K562 (cell line): ENCODE data around the gene MYBPC3. TPM values are rescaled to one million over a fixed set of nuclear protein-coding genes. Genes with fewer than 3 reads are reported as not detected.
A peak's percentile ranks its signal among the peaks of the same experiment; 100 is the strongest.

Experiments
- ATAC-seq: fragments of 200-7000 bp; cut with Tn5 transposase; 3 replicates; pipeline ENCODE4 v1.9.1; 2020; ENCODE audit warnings: moderate library complexity
- BruUV-seq: library from RNA; stranded (reverse); fragments of 400-500 nt; replicated peaks from 2 replicates; lab custom pipeline; 2021; lab: Mats Ljungman, UMichigan
- CTCF ChIA-PET: fragments of 300-600 bp; formaldehyde crosslinking; extraction: SDS; loops from one replicate; lab custom pipeline; 2021; ENCODE audit warnings: low intra/inter-chr PET ratio; lab: Yijun Ruan, JAX
- POLR2A ChIA-PET: fragments of 300-600, 350-650 bp; sonication (Branson Sonifier 250); formaldehyde crosslinking; extraction: SDS; loops from one replicate; lab custom pipeline; 2021; ENCODE audit warnings: antibody characterized with exemption, inconsistent platforms; lab: Yijun Ruan, JAX
- DNase-seq, 4 experiments: peaks; one replicate each; pipeline versions ENCODE4 v3.0.0 to v3.0.0-alpha.2; 2011 to 2018; ENCODE audit warnings: low spot score in 3 of 4, mixed read lengths in 3 of 4; ENCODE audit errors: extremely low read depth in 1 of 4
- FAIRE-seq: peaks from 2 replicates; lab custom pipeline; 2011; peaks lifted over from hg19 to GRCh38; lab: Jason Lieb, UNC
- H2AFZ ChIP-seq: 2 replicates; pipeline ENCODE4 v1.6.0; 2011; ENCODE audit warnings: low read depth, low read length, control low read depth, inconsistent platforms
- H3K27ac ChIP-seq: fragments of 200-600 bp; 3 replicates; pipeline ENCODE4 v1.8.0; 2011; ENCODE audit warnings: low read depth, mild to moderate bottlenecking, control low read depth, inconsistent platforms, low read length, moderate library complexity, mixed read lengths; ENCODE audit errors: extremely low read depth
- H3K27me3 ChIP-seq, 2 experiments: fragments of 300-600 bp in 1 of 2; 2 replicates in 1 of 2; 3 replicates in 1 of 2; pipeline versions ENCODE4 v1.6.0 to v1.8.0; 2011; ENCODE audit warnings: inconsistent platforms in 2 of 2, low read length in 2 of 2, mild to moderate bottlenecking in 1 of 2, mixed read lengths in 1 of 2, moderate library complexity in 1 of 2; ENCODE audit not compliant: control insufficient read depth in 2 of 2, insufficient read depth in 2 of 2
- H3K36me3 ChIP-seq: fragments of 300-600 bp; 3 replicates; pipeline ENCODE4 v1.8.0; 2011; ENCODE audit warnings: mild to moderate bottlenecking, low read length, inconsistent platforms; ENCODE audit not compliant: control insufficient read depth, insufficient read depth
- H3K4me1 ChIP-seq, 2 experiments: fragments of 200-600 bp in 1 of 2; replicated peaks in 1 of 2; 2 replicates in 1 of 2; 3 replicates in 1 of 2; pipeline versions ENCODE4 v1.5.1 to v1.8.0; 2011; ENCODE audit warnings: inconsistent platforms in 2 of 2, low read length in 2 of 2, mild to moderate bottlenecking in 1 of 2, mixed read lengths in 1 of 2, moderate library complexity in 1 of 2; ENCODE audit not compliant: control insufficient read depth in 2 of 2, insufficient read depth in 2 of 2
- H3K4me2 ChIP-seq: 2 replicates; pipeline ENCODE4 v1.6.1; 2011; ENCODE audit warnings: low read length, control low read depth, inconsistent platforms, mixed read lengths; ENCODE audit not compliant: insufficient read depth
- H3K4me3 ChIP-seq: fragments of 200-600 bp; sonication (generic), shearing (Covaris generic); 2 replicates; pipeline ENCODE4 v1.5.1; 2016; ENCODE audit warnings: control low read depth, inconsistent platforms
- H3K79me2 ChIP-seq: fragments of 200-600 bp; 3 replicates; pipeline ENCODE4 v1.8.0; 2011; ENCODE audit warnings: low read length, inconsistent platforms; ENCODE audit not compliant: control insufficient read depth, insufficient read depth
- H3K9ac ChIP-seq, 2 experiments: 2 replicates each; pipeline versions ENCODE4 v1.6.0 to v1.6.1; 2011; ENCODE audit warnings: low read depth in 2 of 2, low read length in 2 of 2, control low read depth in 1 of 2, inconsistent platforms in 1 of 2, mild to moderate bottlenecking in 1 of 2, mixed read lengths in 1 of 2; ENCODE audit not compliant: insufficient read depth in 1 of 2
- H3K9me1 ChIP-seq: one replicate; pipeline ENCODE4 v1.6.0; 2011; ENCODE audit warnings: inconsistent platforms, mild to moderate bottlenecking, low read length, moderate library complexity; ENCODE audit not compliant: control insufficient read depth, insufficient read depth
- H3K9me3 ChIP-seq: replicated peaks from 2 replicates; pipeline ENCODE4 v1.5.1; 2011; ENCODE audit warnings: low read depth, low read length, inconsistent platforms; ENCODE audit not compliant: control insufficient read depth, insufficient read depth
- H4K20me1 ChIP-seq: replicated peaks from 2 replicates; pipeline ENCODE4 v1.6.1; 2011; ENCODE audit warnings: low read length, inconsistent platforms, mixed read lengths; ENCODE audit not compliant: control insufficient read depth, insufficient read depth
- BACH1 ChIP-seq: fragments of 200-800 bp; sonication (Bioruptor generic); IDR thresholded peaks from 2 replicates; pipeline ENCODE4 v1.6.1; 2016; ENCODE audit warnings: missing genetic modification characterization, missing compliant biosample characterization
- CHD2 ChIP-seq: IDR thresholded peaks from 2 replicates; pipeline ENCODE4 v1.6.1; 2011; ENCODE audit warnings: low read depth, low read length
- FOXA3 ChIP-seq, 2 experiments: fragments of 450-650 bp in 1 of 2; sonication (generic) in 1 of 2; formaldehyde crosslinking; IDR thresholded peaks in 1 of 2; conservative IDR thresholded peaks in 1 of 2; 2 replicates each; pipeline versions ENCODE4 v1.4.0 to v1.8.0; 2020 to 2022; ENCODE audit warnings: mild to moderate bottlenecking in 2 of 2, missing genetic modification reagents in 1 of 2
- KDM2B ChIP-seq: fragments of 250-450 bp; sonication (Bioruptor Pico); IDR thresholded peaks from 2 replicates; pipeline ENCODE4 v1.8.0; 2021; ENCODE audit warnings: mild to moderate bottlenecking, moderate library complexity
- KHSRP ChIP-seq: fragments of 450-650 bp; IDR thresholded peaks from 2 replicates; pipeline ENCODE4 v1.6.1; 2017
- MECOM ChIP-seq: fragments of 250-450 bp; sonication (Bioruptor Pico); IDR thresholded peaks from 2 replicates; pipeline ENCODE4 v1.8.0; 2022; ENCODE audit warnings: inconsistent platforms
- MEF2A ChIP-seq: IDR thresholded peaks from 2 replicates; pipeline ENCODE4 v1.6.1; 2011; ENCODE audit warnings: low read depth, mild to moderate bottlenecking, low read length, moderate library complexity; ENCODE audit not compliant: control insufficient read depth
- SMARCB1 ChIP-seq: IDR thresholded peaks from 2 replicates; pipeline ENCODE4 v1.6.1; 2011; ENCODE audit warnings: improper control_type of control experiment, low read depth; ENCODE audit not compliant: insufficient read length
- SMC3 ChIP-seq: conservative IDR thresholded peaks from 2 replicates; pipeline ENCODE4 v1.6.1; 2011; ENCODE audit warnings: low read depth, low read length, improper control_type of control experiment; ENCODE audit not compliant: insufficient read depth
- SRF ChIP-seq, 2 experiments: fragments of 250-450, 450-650 bp in 1 of 2; sonication (Bioruptor Pico) in 1 of 2; sonication (generic) in 1 of 2; formaldehyde crosslinking; IDR thresholded peaks; 2 replicates each; pipeline versions ENCODE4 v1.5.0 to v1.5.1; 2020 to 2022; ENCODE audit warnings: mild to moderate bottlenecking in 1 of 2, missing genetic modification reagents in 1 of 2
- STAT6 ChIP-seq: sonication (generic); formaldehyde crosslinking; IDR thresholded peaks from 2 replicates; pipeline ENCODE4 v1.8.1; 2023; ENCODE audit warnings: mild to moderate bottlenecking, missing genetic modification reagents
- TOE1 ChIP-seq, 2 experiments: fragments of 450-650 bp in 1 of 2; sonication (generic) in 1 of 2; formaldehyde crosslinking in 1 of 2; IDR thresholded peaks; 2 replicates each; pipeline versions ENCODE4 v1.7.1 to v1.8.0; 2016 to 2022; ENCODE audit warnings: borderline replicate concordance in 2 of 2, mild to moderate bottlenecking in 2 of 2, antibody characterized with exemption in 1 of 2, inconsistent platforms in 1 of 2, low read depth in 1 of 2, missing genetic modification reagents in 1 of 2, moderate library complexity in 1 of 2
- ZNF639 ChIP-seq, 2 experiments: fragments of 200-800 bp in 1 of 2; sonication (Bioruptor generic) in 1 of 2; sonication (generic) in 1 of 2; formaldehyde crosslinking in 1 of 2; IDR thresholded peaks in 1 of 2; conservative IDR thresholded peaks in 1 of 2; 2 replicates each; pipeline versions ENCODE4 v1.5.0 to v1.6.1; 2016 to 2020; ENCODE audit warnings: missing compliant biosample characterization in 1 of 2, missing genetic modification characterization in 1 of 2, missing genetic modification reagents in 1 of 2
- ZNF75A ChIP-seq: fragments of 450-650 bp; formaldehyde crosslinking; IDR thresholded peaks from 2 replicates; pipeline ENCODE4 v1.4.0; 2020; ENCODE audit warnings: mild to moderate bottlenecking
- WGBS: fragments of 100-300 bp; shearing (Covaris generic); methylation state at CpG from one replicate; pipeline ENCODE4 v1.1.6; 2016; ENCODE audit warnings: low coverage, mixed read lengths; ENCODE audit not compliant: insufficient coverage; ENCODE audit errors: missing lambda C conversion rate; 5-methylcytosine and 5-hydroxymethylcytosine counted together
- in situ Hi-C: fragments of 300-500 bp; cut with MboI; formaldehyde crosslinking; loops from 4 replicates; pipeline ENCODE4 v1.15.0; 2018; ENCODE audit warnings: inconsistent platforms, mixed read lengths
- intact Hi-C: fragments of 100-400 bp; cut with micrococcal nuclease; formaldehyde crosslinking; loops from 2 replicates; pipeline ENCODE4 v1.14.2; 2022
- polyA plus RNA-seq, 8 experiments: library from polyadenylated mRNA; depleted of rRNA in 4 of 8; stranded (reverse) in 5 of 8; unstranded in 3 of 8; fragments of >200 nt; fragmentation: Nextera tagmentation in 2 of 8; fragmentation: Illumina TruSeq in 1 of 8; extraction: Ambion mirVana in 2 of 8; extraction: Trizol in 1 of 8; gene quantifications; 2 replicates each; pipeline versions ENCODE4 v1.2.1 to v1.2.3, GENCODE V29; 2011 to 2014; ENCODE audit warnings: inconsistent platforms in 1 of 8, missing spikeins in 1 of 8
- total RNA-seq, 7 experiments: library from RNA; depleted of rRNA in 6 of 7; stranded (reverse); fragments of >200 nt in 6 of 7; fragmentation: Illumina TruSeq in 2 of 7; extraction: Trizol in 2 of 7; gene quantifications; 2 replicates each; pipeline versions ENCODE4 v1.2.1 to v1.2.3, GENCODE V29; 2011 to 2021; ENCODE audit warnings: low replicate concordance in 1 of 7

The MYBPC3 gene
- total and polyA plus RNA-seq, 9 of the 15 experiments (the other 6 are each of a cell fraction or from before 2014, with no cell fraction given) = 0.01 TPM; not detected in 8

- BruUV-seq = no TSS peak
- CTCF ChIA-PET = interaction anchor here (0.7 to 3.2 kb wide), 7 partner anchors 18 to 465 kb away, joined by 3 to 46 read pairs (median 5); partner anchors contain the start of genes ARFGAP2 and NR1H3
- POLR2A ChIA-PET = no interaction called here
- no peak overlapping the region; a peak in 1 of 4 replicates for H3K9ac ChIP-seq
- intact Hi-C loops (loop anchor here (1.0 to 10.0 kb wide), 4 partner anchors 49 to 471 kb away; partner anchors contain the start of gene SLC39A13), in situ Hi-C loops (loop anchor here (10.0 kb wide), 1 partner anchor 471 kb away; no protein-coding TSS in a partner anchor)
- H3K27me3 ChIP-seq = no peaks in the 10 kb centered on the region
- H2AFZ ChIP-seq = peak overlapping the region; percentile 7
- no peaks in the 10 kb centered on the region for H4K20me1 ChIP-seq
- peak; percentile 96 for ATAC-seq
- FAIRE-seq = peak; percentile 96
- peaks cover 13% of the 10 kb centered on the region for H3K9me3 ChIP-seq
- no peaks in the 10 kb centered on the region for H3K79me2 ChIP-seq
- H3K4me1 ChIP-seq = peaks cover 0 to 48% of the 10 kb centered on the region in 2 experiments; a peak in 3 of 5 replicates
- H3K36me3 ChIP-seq = 0 out of 3 replicates have a peak, but pooled peaks cover 3% of the 10 kb centered on the region
- DNase-seq = peak; percentile 78 to 96 (median 82)
- H3K4me2 ChIP-seq = peak overlapping the region; percentile 35
- WGBS = 33% methylated on average over 31 of the region's 47 CpGs
- no peak overlapping the region for H3K4me3 ChIP-seq
- no peak overlapping the region; the same call in 2 of the 3 replicates for H3K27ac ChIP-seq
- no peaks in the 10 kb centered on the region for H3K9me1 ChIP-seq
- TF ChIP-seq STAT6 (CRISPR knock-in tag) (no peak), KDM2B (CRISPR knock-in tag) (no peak), MEF2A (no peak), SMC3 (peak; percentile 99), FOXA3 (CRISPR knock-in tag; conservative IDR thresholded peaks at IDR 0.05 in 1 of 2, IDR thresholded peaks at IDR 0.05 in 1 of 2) (no peak), SMARCB1 (no peak), ZNF75A (CRISPR knock-in tag) (no peak), MECOM (0 out of 2 replicates have a peak, but pooled peaks have one; percentile 49), CHD2 (no peak), ZNF639 (CRISPR knock-in tag; conservative IDR thresholded peaks at IDR 0.05 in 1 of 2, IDR thresholded peaks at IDR 0.05 in 1 of 2) (no peak), BACH1 (no peak), SRF (CRISPR knock-in tag; IDR thresholded peaks at IDR 0.05) (no peak), KHSRP (no peak), TOE1 (IDR thresholded peaks at IDR 0.05; ENCODE audit: borderline replicate concordance) (no peak), TOE1 (CRISPR knock-in tag; IDR thresholded peaks at IDR 0.05; ENCODE audit: borderline replicate concordance, low read depth) (no peak)
Measured at GRCh38 chr11:47355283-47356128, 3.0 kb upstream of the MYBPC3 start.
